Activated T-helper 1 cell treated with anti-CD3 and anti-CD28 coated beads, Interleukin-12 subunit alpha, Interleukin-12 subunit beta, Interleukin-2, Interleukin-4 antibody, amounts not matched to agents 30 ng/mL and 10 ng/mL and 1 ng/mL, durations not matched to agents 14 hours and 24 hours and 36 hours (primary cell): ENCODE results near the gene ZFYVE9. TPM values are rescaled to one million over a fixed set of nuclear protein-coding genes. Genes with fewer than 3 reads are reported as not detected.

Experiments used
- DNase-seq: peaks from one replicate; pipeline ENCODE4 v3.0.0; 2021; ENCODE audit warnings: low spot score
- H3K27ac Mint-ChIP-seq: one replicate; pipeline ENCODE4 v1.8.0; 2021; ENCODE audit warnings: mild to moderate bottlenecking, mixed read lengths
- H3K27me3 Mint-ChIP-seq: one replicate; pipeline ENCODE4 v1.8.0; 2022; ENCODE audit warnings: mild to moderate bottlenecking, moderate library complexity, mixed read lengths; ENCODE audit not compliant: insufficient read depth
- H3K36me3 Mint-ChIP-seq: one replicate; pipeline ENCODE4 v1.8.0; 2021; ENCODE audit warnings: low read depth, mixed read lengths
- H3K4me1 Mint-ChIP-seq: one replicate; pipeline ENCODE4 v1.8.0; 2021; ENCODE audit warnings: low read depth, mixed read lengths
- H3K4me3 Mint-ChIP-seq: one replicate; pipeline ENCODE4 v1.8.0; 2021; ENCODE audit warnings: mild to moderate bottlenecking, moderate library complexity, mixed read lengths
- H3K9me3 Mint-ChIP-seq: one replicate; pipeline ENCODE4 v1.8.0; 2021; ENCODE audit warnings: mixed read lengths
- intact Hi-C: fragments of 100-400 bp; cut with micrococcal nuclease; formaldehyde crosslinking; loops from one replicate; pipeline ENCODE4 v1.15.1; 2024
- total RNA-seq: library from RNA; stranded (reverse); gene quantifications from 2 replicates; pipeline ENCODE4 v1.2.3, GENCODE V29; 2022

The ZFYVE9 gene
- total RNA-seq, 1 donor from 2014 or later: 4.1 TPM

DNA sequence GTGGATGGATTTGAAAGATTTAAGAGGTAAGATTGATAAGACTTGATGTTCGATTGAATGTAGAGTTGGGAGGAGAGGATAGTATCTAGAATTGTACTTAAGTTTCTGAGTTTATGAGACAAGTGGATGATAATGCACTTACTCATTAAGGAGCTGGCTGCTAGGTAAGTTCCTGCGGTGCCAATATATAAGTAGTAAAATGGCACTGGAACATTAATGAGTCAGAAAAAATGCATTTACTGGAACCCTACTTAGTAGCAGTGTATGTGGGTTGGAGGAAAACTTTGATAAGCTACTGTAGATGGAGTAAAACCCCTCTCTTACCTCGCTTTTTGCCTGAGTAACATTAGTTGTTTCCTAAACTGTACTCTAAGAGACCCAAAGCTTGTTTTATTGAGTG is 68.2 kb downstream of the ZFYVE9 start:
- DNase-seq: no peak
- Mint-ChIP-seq H3K36me3 (no peaks in the 10 kb centered on the region), H3K27me3 (peaks cover 3% of the 10 kb centered on the region), H3K27ac (no peak overlapping the region), H3K4me1 (no peaks in the 10 kb centered on the region), H3K9me3 (no peaks in the 10 kb centered on the region), H3K4me3 (no peak overlapping the region)
- intact Hi-C loops: no loop called here

DNA sequence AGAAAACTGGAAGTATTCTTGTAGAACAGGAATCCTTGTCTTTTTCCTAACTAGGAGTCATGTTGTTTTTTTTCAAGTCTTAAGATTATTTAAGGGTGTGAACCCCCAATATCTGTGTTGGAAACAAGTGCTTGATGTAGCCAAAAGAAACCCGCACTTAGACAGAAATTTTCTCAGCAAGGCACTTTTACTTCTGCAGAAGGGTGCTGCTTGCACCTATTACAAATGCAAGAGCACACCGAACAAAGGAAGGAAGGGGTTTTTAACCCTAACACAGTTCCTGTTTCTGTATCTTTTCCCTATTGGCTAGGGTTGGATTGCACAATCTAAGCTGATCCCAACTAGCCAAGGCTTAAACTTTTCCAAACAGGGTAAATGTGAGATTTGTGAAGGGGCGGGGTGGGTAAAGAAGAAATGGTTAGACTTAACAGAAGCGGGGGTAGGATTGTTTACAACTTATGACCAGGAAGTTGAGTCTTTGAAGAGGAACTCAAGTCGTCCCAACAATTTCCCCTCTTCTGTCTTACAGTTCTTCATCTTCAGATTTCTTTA is 75.1 kb downstream of the ZFYVE9 start:
- intact Hi-C loops: no loop called here
- no peak overlapping the region for H3K4me3 Mint-ChIP-seq
- no peak overlapping the region for H3K27ac Mint-ChIP-seq
- H3K9me3 Mint-ChIP-seq: peaks cover 31% of the 10 kb centered on the region
- no peaks in the 10 kb centered on the region for H3K27me3 Mint-ChIP-seq
- no peaks in the 10 kb centered on the region for H3K4me1 Mint-ChIP-seq
- DNase-seq: no peak
- H3K36me3 Mint-ChIP-seq: peaks cover 5% of the 10 kb centered on the region

DNA sequence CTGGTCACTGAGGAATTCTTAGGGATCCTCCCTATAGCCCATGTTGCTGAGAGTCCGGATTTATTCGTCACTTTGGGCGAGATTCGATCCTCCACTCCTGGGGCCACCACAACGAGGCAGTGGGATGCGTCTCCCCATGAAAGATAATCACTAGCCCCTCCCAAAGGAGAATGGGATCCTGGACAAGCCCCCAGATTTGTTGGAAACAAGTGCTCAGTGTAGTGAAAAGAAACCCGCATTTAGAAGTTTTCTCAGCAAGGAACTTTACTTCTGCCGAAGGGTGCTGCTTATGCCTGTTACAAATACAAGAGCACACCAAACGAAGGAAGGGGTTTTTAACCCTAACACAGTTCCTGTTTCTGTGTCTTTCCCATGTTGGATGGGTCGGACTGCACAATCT is 83.3 kb downstream of the ZFYVE9 start:
- DNase-seq: no peak
- Mint-ChIP-seq H3K4me1 (no peaks in the 10 kb centered on the region), H3K36me3 (no peaks in the 10 kb centered on the region), H3K27me3 (no peaks in the 10 kb centered on the region), H3K4me3 (no peak overlapping the region), H3K9me3 (peaks cover 18% of the 10 kb centered on the region), H3K27ac (no peak overlapping the region)
- intact Hi-C loops: no loop called here

- Mint-ChIP-seq H3K4me1 (no peaks in the 10 kb centered on the region), H3K9me3 (peaks cover 10% of the 10 kb centered on the region), H3K27me3 (no peaks in the 10 kb centered on the region), H3K36me3 (no peaks in the 10 kb centered on the region), H3K4me3 (no peak overlapping the region), H3K27ac (no peak overlapping the region)
- DNase-seq: no peak
- intact Hi-C loops: no loop called here
These were observed 87.6 kb downstream of the ZFYVE9 start for GRCh38 chr1:52229494-52229893.

DNA sequence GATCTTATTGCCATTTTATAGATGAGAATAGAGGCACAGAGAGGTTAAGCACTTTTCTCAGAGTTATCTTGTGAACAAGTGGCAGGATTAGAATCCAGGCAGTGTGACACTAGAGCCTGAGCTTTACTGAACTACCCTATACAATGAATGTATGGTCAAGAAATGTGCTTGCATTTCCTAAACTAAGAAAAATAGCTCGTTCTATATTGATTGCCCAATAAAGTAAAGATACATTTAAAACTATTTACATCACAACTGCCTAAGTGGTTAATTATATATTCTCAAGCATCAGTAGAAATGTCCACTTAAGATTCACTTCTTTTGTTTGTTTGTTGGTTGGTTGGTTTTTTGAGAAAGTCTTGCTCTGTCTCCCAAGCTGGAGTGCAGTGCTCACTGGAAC is 91.6 kb downstream of the ZFYVE9 start:
- Mint-ChIP-seq H3K4me1 (no peaks in the 10 kb centered on the region), H3K4me3 (no peak overlapping the region), H3K9me3 (no peaks in the 10 kb centered on the region), H3K27ac (no peak overlapping the region), H3K36me3 (no peaks in the 10 kb centered on the region), H3K27me3 (peaks cover 6% of the 10 kb centered on the region)
- no peak for DNase-seq
- intact Hi-C loops: no loop called here

GRCh38 chr1:52234014-52234413 is 92.1 kb downstream of the ZFYVE9 start:
- Mint-ChIP-seq H3K27ac (no peak overlapping the region), H3K36me3 (no peaks in the 10 kb centered on the region), H3K4me3 (no peak overlapping the region), H3K9me3 (no peaks in the 10 kb centered on the region), H3K27me3 (peaks cover 6% of the 10 kb centered on the region), H3K4me1 (no peaks in the 10 kb centered on the region)
- intact Hi-C loops: no loop called here
- DNase-seq: no peak

GRCh38 chr1:52234708-52235107 is 92.8 kb downstream of the ZFYVE9 start:
- H3K4me1 Mint-ChIP-seq: no peaks in the 10 kb centered on the region
- intact Hi-C loops: no loop called here
- H3K36me3 Mint-ChIP-seq: no peaks in the 10 kb centered on the region
- H3K27me3 Mint-ChIP-seq: peaks cover 6% of the 10 kb centered on the region
- H3K4me3 Mint-ChIP-seq: no peak overlapping the region
- H3K27ac Mint-ChIP-seq: no peak overlapping the region
- no peaks in the 10 kb centered on the region for H3K9me3 Mint-ChIP-seq
- DNase-seq: no peak

DNA sequence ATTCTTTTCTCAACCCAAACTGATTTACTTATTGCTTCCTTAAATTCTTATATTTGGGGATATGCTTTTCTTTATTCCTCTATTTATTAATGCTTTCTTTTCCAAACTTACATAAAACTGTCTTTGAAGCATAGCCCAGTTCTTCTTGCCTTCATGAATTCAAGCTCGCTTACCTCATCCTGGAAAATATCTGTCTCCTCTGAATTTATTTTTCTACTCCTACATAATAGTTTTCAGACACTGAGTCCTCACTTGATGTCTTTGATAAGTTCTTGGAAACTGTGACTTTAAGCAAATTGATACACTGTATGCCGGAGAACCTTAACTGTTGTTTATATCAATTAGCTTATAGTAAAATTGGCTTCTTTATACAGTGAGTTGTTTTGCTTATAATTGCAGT is 93.8 kb downstream of the ZFYVE9 start:
- Mint-ChIP-seq H3K27ac (no peak overlapping the region), H3K4me3 (no peak overlapping the region), H3K27me3 (peaks cover 6% of the 10 kb centered on the region), H3K36me3 (no peaks in the 10 kb centered on the region), H3K9me3 (no peaks in the 10 kb centered on the region), H3K4me1 (no peaks in the 10 kb centered on the region)
- intact Hi-C loops: no loop called here
- DNase-seq: no peak

DNA sequence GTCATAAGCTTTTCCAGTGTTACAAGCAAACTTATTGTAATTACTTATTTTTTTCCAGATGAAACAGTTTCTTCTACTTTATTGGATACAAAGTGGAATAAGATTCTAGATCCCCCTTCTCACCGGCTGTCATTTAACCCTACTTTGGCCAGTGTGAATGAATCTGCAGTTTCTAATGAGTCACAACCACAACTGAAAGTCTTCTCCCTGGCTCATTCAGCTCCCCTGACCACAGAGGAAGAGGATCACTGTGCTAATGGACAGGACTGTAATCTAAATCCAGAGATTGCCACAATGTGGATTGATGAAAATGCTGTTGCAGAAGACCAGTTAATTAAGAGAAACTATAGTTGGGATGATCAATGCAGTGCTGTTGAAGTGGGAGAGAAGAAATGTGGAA is 95.5 kb downstream of the ZFYVE9 start:
- Mint-ChIP-seq H3K27me3 (peaks cover 6% of the 10 kb centered on the region), H3K27ac (no peak overlapping the region), H3K36me3 (no peaks in the 10 kb centered on the region), H3K9me3 (no peaks in the 10 kb centered on the region), H3K4me3 (no peak overlapping the region), H3K4me1 (no peaks in the 10 kb centered on the region)
- DNase-seq: no peak
- intact Hi-C loops: no loop called here

DNA sequence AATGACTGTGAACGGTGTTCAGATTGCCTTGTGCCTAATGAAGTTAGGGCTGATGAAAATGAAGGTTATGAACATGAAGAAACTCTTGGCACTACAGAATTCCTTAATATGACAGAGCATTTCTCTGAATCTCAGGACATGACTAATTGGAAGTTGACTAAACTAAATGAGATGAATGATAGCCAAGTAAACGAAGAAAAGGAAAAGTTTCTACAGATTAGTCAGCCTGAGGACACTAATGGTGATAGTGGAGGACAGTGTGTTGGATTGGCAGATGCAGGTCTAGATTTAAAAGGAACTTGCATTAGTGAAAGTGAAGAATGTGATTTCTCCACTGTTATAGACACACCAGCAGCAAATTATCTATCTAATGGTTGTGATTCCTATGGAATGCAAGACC is 96.6 kb downstream of the ZFYVE9 start:
- DNase-seq: no peak
- intact Hi-C loops: no loop called here
- Mint-ChIP-seq H3K36me3 (no peaks in the 10 kb centered on the region), H3K4me3 (no peak overlapping the region), H3K27me3 (peaks cover 6% of the 10 kb centered on the region), H3K27ac (no peak overlapping the region), H3K4me1 (no peaks in the 10 kb centered on the region), H3K9me3 (no peaks in the 10 kb centered on the region)

- Mint-ChIP-seq H3K27me3 (peaks cover 6% of the 10 kb centered on the region), H3K36me3 (no peaks in the 10 kb centered on the region), H3K4me1 (no peaks in the 10 kb centered on the region), H3K4me3 (no peak overlapping the region), H3K9me3 (no peaks in the 10 kb centered on the region), H3K27ac (no peak overlapping the region)
- no peak for DNase-seq
- intact Hi-C loops: no loop called here
These were observed 97.2 kb downstream of the ZFYVE9 start for GRCh38 chr1:52238887-52239707.

DNA sequence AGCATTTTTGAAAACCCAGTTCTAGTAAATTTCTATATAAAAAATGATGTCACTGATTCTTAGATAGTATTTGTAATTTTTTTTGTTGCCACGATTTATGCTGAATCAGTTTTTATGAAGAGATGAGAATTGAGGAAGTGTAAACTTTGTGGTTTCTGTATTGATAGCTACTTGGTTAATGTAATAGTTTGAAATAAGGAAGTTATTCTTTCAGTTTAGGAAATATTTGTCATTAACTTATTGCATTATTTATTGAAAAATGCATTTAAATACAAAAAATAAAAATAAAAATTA is 97.8 kb downstream of the ZFYVE9 start:
- H3K27me3 Mint-ChIP-seq: peaks cover 6% of the 10 kb centered on the region
- no peaks in the 10 kb centered on the region for H3K4me1 Mint-ChIP-seq
- no peak overlapping the region for H3K27ac Mint-ChIP-seq
- H3K9me3 Mint-ChIP-seq: no peaks in the 10 kb centered on the region
- no peak for DNase-seq
- intact Hi-C loops: no loop called here
- no peaks in the 10 kb centered on the region for H3K36me3 Mint-ChIP-seq
- H3K4me3 Mint-ChIP-seq: no peak overlapping the region

DNA sequence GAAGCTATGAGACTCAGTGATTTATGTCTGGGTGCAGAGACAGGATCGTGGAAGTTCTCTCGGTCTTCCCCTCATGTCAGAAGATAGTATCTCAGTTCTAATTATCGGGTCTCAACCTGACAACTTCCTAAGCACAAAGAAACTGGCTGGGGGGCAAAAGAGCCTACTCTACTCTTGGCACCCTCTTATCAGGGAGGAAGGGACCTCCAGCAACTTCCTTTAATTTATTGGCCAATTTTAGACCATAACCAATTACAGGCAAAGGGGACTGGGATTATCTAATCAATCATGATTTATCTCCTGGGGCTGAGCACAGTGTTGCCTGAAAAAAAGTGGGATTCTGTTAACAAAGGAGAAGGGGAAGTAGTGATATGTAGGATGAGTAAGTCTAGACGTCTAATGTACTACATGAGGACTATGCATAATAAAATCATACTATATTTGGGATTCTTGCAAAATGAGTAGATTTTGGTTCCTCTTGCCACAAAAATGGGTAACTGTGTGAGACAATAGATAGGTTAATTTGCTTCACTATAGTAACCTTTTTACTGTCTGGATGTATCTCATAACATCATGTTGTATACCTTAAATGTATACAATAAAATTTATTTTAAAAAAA is 98.8 kb downstream of the ZFYVE9 start:
- H3K27ac Mint-ChIP-seq: no peak overlapping the region
- peaks cover 6% of the 10 kb centered on the region for H3K27me3 Mint-ChIP-seq
- no peaks in the 10 kb centered on the region for H3K36me3 Mint-ChIP-seq
- no peak overlapping the region for H3K4me3 Mint-ChIP-seq
- H3K9me3 Mint-ChIP-seq: no peaks in the 10 kb centered on the region
- DNase-seq: no peak
- intact Hi-C loops: no loop called here
- no peaks in the 10 kb centered on the region for H3K4me1 Mint-ChIP-seq
